ENCODE results near the gene PIK3R1. TPM values are rescaled to one million over a fixed set of nuclear protein-coding genes. Genes with fewer than 3 reads are reported as not detected.

The PIK3R1 gene
- total and polyA plus RNA-seq, 4 donors = 22.6 to 123 (median 47.3) TPM

DNA sequence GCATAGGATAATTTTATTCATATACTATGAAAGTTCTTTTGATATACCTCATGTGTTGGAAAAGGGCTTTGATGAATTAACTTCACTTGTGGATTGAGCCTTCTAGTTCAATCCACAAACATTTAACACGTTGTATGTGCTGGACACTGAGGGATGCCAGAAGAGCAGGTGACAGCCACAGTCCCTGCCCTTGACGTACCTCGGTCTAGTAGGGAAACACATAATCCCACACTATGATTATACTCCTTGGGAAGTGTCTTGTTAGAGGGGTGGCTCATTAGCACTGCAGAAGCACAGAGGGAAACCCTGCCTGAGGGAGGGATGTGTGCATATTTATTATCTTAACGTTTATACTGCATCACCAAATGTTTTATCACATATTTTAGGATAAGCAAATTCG lies 61.2 kb downstream of the PIK3R1 start:
- peaks cover 4 to 74% (median 47%) of the 10 kb centered on the region in 4 donors for H3K36me3 ChIP-seq (ENCODE audit: control insufficient read depth in 4 of 4, insufficient read depth in 3 of 4, low read depth in 1 of 4, low read length in 3 of 4)
- H3K4me1 ChIP-seq (ENCODE audit: control insufficient read depth in 4 of 4, insufficient read depth in 4 of 4, low read length in 3 of 4) = peaks cover 1 to 36% (median 23%) of the 10 kb centered on the region in 4 donors
- no peak for DNase-seq (ENCODE audit: low spot score)
- TF ChIP-seq TAF1 (conservative IDR thresholded peaks at IDR 0.05) = no peak
- TF ChIP-seq JUND (IDR thresholded peaks at IDR 0.05) = no peak
- no peak for TF ChIP-seq SP1 (IDR thresholded peaks at IDR 0.05)
- TF ChIP-seq RAD21 (IDR thresholded peaks at IDR 0.05) = no peak
- TF ChIP-seq, protein P1, sequence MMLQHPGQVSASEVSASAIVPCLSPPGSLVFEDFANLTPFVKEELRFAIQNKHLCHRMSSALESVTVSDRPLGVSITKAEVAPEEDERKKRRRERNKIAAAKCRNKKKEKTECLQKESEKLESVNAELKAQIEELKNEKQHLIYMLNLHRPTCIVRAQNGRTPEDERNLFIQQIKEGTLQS (IDR thresholded peaks at IDR 0.05) = no peak
- TF ChIP-seq, protein P2, sequence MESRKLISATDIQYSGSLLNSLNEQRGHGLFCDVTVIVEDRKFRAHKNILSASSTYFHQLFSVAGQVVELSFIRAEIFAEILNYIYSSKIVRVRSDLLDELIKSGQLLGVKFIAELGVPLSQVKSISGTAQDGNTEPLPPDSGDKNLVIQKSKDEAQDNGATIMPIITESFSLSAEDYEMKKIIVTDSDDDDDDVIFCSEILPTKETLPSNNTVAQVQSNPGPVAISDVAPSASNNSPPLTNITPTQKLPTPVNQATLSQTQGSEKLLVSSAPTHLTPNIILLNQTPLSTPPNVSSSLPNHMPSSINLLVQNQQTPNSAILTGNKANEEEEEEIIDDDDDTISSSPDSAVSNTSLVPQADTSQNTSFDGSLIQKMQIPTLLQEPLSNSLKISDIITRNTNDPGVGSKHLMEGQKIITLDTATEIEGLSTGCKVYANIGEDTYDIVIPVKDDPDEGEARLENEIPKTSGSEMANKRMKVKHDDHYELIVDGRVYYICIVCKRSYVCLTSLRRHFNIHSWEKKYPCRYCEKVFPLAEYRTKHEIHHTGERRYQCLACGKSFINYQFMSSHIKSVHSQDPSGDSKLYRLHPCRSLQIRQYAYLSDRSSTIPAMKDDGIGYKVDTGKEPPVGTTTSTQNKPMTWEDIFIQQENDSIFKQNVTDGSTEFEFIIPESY (IDR thresholded peaks at IDR 0.05) = no peak
- TF ChIP-seq GABPA (IDR thresholded peaks at IDR 0.05 in 1 of 2, conservative IDR thresholded peaks at IDR 0.05 in 1 of 2) = no peak
- TF ChIP-seq EGR1 (IDR thresholded peaks at IDR 0.05; ENCODE audit: low read depth in 2 of 2) = no peak
- TF ChIP-seq YY1 (IDR thresholded peaks at IDR 0.05) = no peak
- TF ChIP-seq RXRA (IDR thresholded peaks at IDR 0.05) = no peak
- no peak for TF ChIP-seq HNF4A (conservative IDR thresholded peaks at IDR 0.05)
- TF ChIP-seq FOXA2 (IDR thresholded peaks at IDR 0.05) = no peak
- TF ChIP-seq, protein P3, sequence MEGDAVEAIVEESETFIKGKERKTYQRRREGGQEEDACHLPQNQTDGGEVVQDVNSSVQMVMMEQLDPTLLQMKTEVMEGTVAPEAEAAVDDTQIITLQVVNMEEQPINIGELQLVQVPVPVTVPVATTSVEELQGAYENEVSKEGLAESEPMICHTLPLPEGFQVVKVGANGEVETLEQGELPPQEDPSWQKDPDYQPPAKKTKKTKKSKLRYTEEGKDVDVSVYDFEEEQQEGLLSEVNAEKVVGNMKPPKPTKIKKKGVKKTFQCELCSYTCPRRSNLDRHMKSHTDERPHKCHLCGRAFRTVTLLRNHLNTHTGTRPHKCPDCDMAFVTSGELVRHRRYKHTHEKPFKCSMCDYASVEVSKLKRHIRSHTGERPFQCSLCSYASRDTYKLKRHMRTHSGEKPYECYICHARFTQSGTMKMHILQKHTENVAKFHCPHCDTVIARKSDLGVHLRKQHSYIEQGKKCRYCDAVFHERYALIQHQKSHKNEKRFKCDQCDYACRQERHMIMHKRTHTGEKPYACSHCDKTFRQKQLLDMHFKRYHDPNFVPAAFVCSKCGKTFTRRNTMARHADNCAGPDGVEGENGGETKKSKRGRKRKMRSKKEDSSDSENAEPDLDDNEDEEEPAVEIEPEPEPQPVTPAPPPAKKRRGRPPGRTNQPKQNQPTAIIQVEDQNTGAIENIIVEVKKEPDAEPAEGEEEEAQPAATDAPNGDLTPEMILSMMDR (IDR thresholded peaks at IDR 0.05; ENCODE audit: low read depth, low read length, missing input control) = no peak
- no peaks in the 10 kb centered on the region for H3K27me3 ChIP-seq (ENCODE audit: control insufficient read depth in 4 of 4, insufficient read depth in 4 of 4, low read length in 3 of 4)
- H3K9ac ChIP-seq (ENCODE audit: low read depth in 1 of 2, low read length in 2 of 2) = no peak overlapping the region
- no peaks in the 10 kb centered on the region for H3K9me3 ChIP-seq (ENCODE audit: control insufficient read depth in 4 of 4, low read length in 3 of 4)
- H3K27ac ChIP-seq (ENCODE audit: low read depth in 1 of 2, low read length in 2 of 2) = no peak overlapping the region
- no peak overlapping the region for H3K4me3 ChIP-seq (ENCODE audit: low read depth in 1 of 3, low read length in 3 of 3)
- WGBS = 87% methylated on average over 5 of the region's 5 CpGs

DNA sequence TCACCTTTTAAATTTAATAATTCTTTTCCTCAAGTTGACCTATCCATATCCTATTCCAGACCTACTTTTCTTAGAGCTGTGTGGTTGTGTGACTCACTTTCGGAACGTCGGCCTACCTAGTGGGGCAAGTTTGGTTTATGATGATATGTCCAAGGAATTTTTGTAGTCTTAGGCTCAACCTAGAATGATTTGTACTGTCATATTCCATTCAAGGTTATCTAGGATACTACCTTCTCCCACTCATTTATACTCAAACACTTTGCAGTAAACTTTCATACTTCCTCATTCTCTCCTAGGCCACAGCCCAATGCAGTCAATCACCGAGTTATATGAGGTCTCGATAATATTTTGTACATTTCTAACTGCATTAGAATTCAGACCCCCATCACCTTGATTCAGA lies 61.9 kb downstream of the PIK3R1 start:
- TF ChIP-seq RAD21 (IDR thresholded peaks at IDR 0.05) = no peak
- TF ChIP-seq, protein P4, sequence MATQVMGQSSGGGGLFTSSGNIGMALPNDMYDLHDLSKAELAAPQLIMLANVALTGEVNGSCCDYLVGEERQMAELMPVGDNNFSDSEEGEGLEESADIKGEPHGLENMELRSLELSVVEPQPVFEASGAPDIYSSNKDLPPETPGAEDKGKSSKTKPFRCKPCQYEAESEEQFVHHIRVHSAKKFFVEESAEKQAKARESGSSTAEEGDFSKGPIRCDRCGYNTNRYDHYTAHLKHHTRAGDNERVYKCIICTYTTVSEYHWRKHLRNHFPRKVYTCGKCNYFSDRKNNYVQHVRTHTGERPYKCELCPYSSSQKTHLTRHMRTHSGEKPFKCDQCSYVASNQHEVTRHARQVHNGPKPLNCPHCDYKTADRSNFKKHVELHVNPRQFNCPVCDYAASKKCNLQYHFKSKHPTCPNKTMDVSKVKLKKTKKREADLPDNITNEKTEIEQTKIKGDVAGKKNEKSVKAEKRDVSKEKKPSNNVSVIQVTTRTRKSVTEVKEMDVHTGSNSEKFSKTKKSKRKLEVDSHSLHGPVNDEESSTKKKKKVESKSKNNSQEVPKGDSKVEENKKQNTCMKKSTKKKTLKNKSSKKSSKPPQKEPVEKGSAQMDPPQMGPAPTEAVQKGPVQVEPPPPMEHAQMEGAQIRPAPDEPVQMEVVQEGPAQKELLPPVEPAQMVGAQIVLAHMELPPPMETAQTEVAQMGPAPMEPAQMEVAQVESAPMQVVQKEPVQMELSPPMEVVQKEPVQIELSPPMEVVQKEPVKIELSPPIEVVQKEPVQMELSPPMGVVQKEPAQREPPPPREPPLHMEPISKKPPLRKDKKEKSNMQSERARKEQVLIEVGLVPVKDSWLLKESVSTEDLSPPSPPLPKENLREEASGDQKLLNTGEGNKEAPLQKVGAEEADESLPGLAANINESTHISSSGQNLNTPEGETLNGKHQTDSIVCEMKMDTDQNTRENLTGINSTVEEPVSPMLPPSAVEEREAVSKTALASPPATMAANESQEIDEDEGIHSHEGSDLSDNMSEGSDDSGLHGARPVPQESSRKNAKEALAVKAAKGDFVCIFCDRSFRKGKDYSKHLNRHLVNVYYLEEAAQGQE (IDR thresholded peaks at IDR 0.05) = no peak
- TF ChIP-seq, protein P1 (IDR thresholded peaks at IDR 0.05) = no peak
- TF ChIP-seq FOXA2 (IDR thresholded peaks at IDR 0.05) = no peak
- TF ChIP-seq EGR1 (IDR thresholded peaks at IDR 0.05; ENCODE audit: low read depth in 2 of 2) = no peak
- Histone ChIP-seq H3K27ac (ENCODE audit: low read depth in 1 of 2, low read length in 2 of 2) (no peak overlapping the region), H3K36me3 (ENCODE audit: control insufficient read depth in 4 of 4, insufficient read depth in 3 of 4, low read depth in 1 of 4, low read length in 3 of 4) (peaks cover 4 to 80% (median 54%) of the 10 kb centered on the region in 4 donors), H3K4me3 (ENCODE audit: low read depth in 1 of 3, low read length in 3 of 3) (no peak overlapping the region), H3K27me3 (ENCODE audit: control insufficient read depth in 4 of 4, insufficient read depth in 4 of 4, low read length in 3 of 4) (no peaks in the 10 kb centered on the region), H3K9ac (ENCODE audit: low read depth in 1 of 2, low read length in 2 of 2) (no peak overlapping the region), H3K4me1 (ENCODE audit: control insufficient read depth in 4 of 4, insufficient read depth in 4 of 4, low read length in 3 of 4) (peaks cover 1 to 42% (median 28%) of the 10 kb centered on the region in 4 donors), H3K9me3 (ENCODE audit: control insufficient read depth in 4 of 4, low read length in 3 of 4) (no peaks in the 10 kb centered on the region)
- DNase-seq (ENCODE audit: low spot score) = no peak
- WGBS = 90% methylated on average over 5 of the region's 5 CpGs
